NCI-H1930 (cell line): ENCODE measurements around the gene PLA2G4B.

Experiments
- DNase-seq, 2 experiments: peaks; one replicate each; lab custom pipeline; 2025; lab: John Stamatoyannopoulos, UW

PLA2G4B gene

GRCh38 chr15:41838400-41838897, at the start of gene PLA2G4B:
PLA2G4B (plus strand) TSS chr15:41838847; CDS start chr15:41838914, 67 bp downstream.
- DNase-seq = no peak

- no peak for DNase-seq
Observed at GRCh38 chr15:41789236-41789635, 49.4 kb upstream of the PLA2G4B start.

GRCh38 chr15:41789662-41790061, 49.0 kb upstream of the PLA2G4B start:
- DNase-seq = no peak

GRCh38 chr15:41790169-41790568, 48.5 kb upstream of the PLA2G4B start:
- no peak for DNase-seq

- DNase-seq = no peak
Observed at GRCh38 chr15:41790756-41791546, 47.7 kb upstream of the PLA2G4B start.

GRCh38 chr15:41791547-41791937, 47.1 kb upstream of the PLA2G4B start:
- DNase-seq = no peak

- DNase-seq = no peak
Observed at GRCh38 chr15:41792000-41792637, 46.5 kb upstream of the PLA2G4B start.

- DNase-seq = no peak
Observed at GRCh38 chr15:41794081-41794480, 44.6 kb upstream of the PLA2G4B start.

- no peak for DNase-seq
Observed at GRCh38 chr15:41795996-41796856, 42.4 kb upstream of the PLA2G4B start.

- DNase-seq = no peak
Observed at GRCh38 chr15:41797201-41797944, 41.3 kb upstream of the PLA2G4B start.

GRCh38 chr15:41798607-41799487, 39.8 kb upstream of the PLA2G4B start:
- DNase-seq = no peak

- no peak for DNase-seq
Observed at GRCh38 chr15:41799488-41799805, 39.2 kb upstream of the PLA2G4B start.

GRCh38 chr15:41801185-41801584, 37.5 kb upstream of the PLA2G4B start:
- no peak for DNase-seq

GRCh38 chr15:41801850-41802455, 36.7 kb upstream of the PLA2G4B start:
- no peak for DNase-seq

- DNase-seq = no peak
Observed at GRCh38 chr15:41804361-41804760, 34.3 kb upstream of the PLA2G4B start.

GRCh38 chr15:41804916-41805666, 33.6 kb upstream of the PLA2G4B start:
- DNase-seq = no peak

- no peak for DNase-seq
Observed at GRCh38 chr15:41805711-41806110, 32.9 kb upstream of the PLA2G4B start.

- no peak for DNase-seq
Observed at GRCh38 chr15:41806291-41807181, 32.1 kb upstream of the PLA2G4B start.

GRCh38 chr15:41809121-41809520, 29.5 kb upstream of the PLA2G4B start:
- DNase-seq = no peak
